ENCODE measurements around the gene ZC3H11A. TPM values are rescaled to one million over a fixed set of nuclear protein-coding genes. Genes with fewer than 3 reads are reported as not detected.

The ZC3H11A gene
- total RNA-seq, 1 experiment from 2014 or later, result 75.2 TPM

- TF ChIP-seq NFATC4 (CRISPR knock-in tag; IDR thresholded peaks at IDR 0.05) (no peak), ZNF532 (CRISPR knock-in tag; IDR thresholded peaks at IDR 0.05; ENCODE audit: borderline replicate concordance) (no peak), ZBTB43 (CRISPR knock-in tag; IDR thresholded peaks at IDR 0.05) (no peak), SP1 (CRISPR knock-in tag; conservative IDR thresholded peaks at IDR 0.05) (no peak), RORB (CRISPR knock-in tag; IDR thresholded peaks at IDR 0.05) (no peak), ZBTB21 (CRISPR knock-in tag; IDR thresholded peaks at IDR 0.05; ENCODE audit: borderline replicate concordance) (no peak), STAT6 (CRISPR knock-in tag; conservative IDR thresholded peaks at IDR 0.05; ENCODE audit: low read depth) (no peak), HMGXB4 (CRISPR knock-in tag; IDR thresholded peaks at IDR 0.05) (no peak), ATF6 (CRISPR knock-in tag; IDR thresholded peaks at IDR 0.05) (no peak), ELF4 (CRISPR knock-in tag; IDR thresholded peaks at IDR 0.05; ENCODE audit: low read depth) (no peak), NR1H2 (CRISPR knock-in tag; IDR thresholded peaks at IDR 0.05) (no peak)
Measured at GRCh38 chr1:203778146-203778545, 17.3 kb upstream of the ZC3H11A start (continued).

GRCh38 chr1:203778789-203779188 is 16.6 kb upstream of the ZC3H11A start:
- no peak for ATAC-seq
- no peak overlapping the region for H3K27ac Mint-ChIP-seq
- POLR2A ChIA-PET, result no interaction called here
- TF ChIP-seq ZNF232 (CRISPR knock-in tag; IDR thresholded peaks at IDR 0.05) (no peak), USF2 (CRISPR knock-in tag; IDR thresholded peaks at IDR 0.05) (no peak), NR1H2 (CRISPR knock-in tag; IDR thresholded peaks at IDR 0.05) (no peak), NFYB (CRISPR knock-in tag; conservative IDR thresholded peaks at IDR 0.05; ENCODE audit: low read depth) (no peak), ZNF512 (CRISPR knock-in tag; IDR thresholded peaks at IDR 0.05; ENCODE audit: borderline replicate concordance) (no peak), IRF1 (CRISPR knock-in tag; IDR thresholded peaks at IDR 0.05) (no peak), ZNF121 (CRISPR knock-in tag; IDR thresholded peaks at IDR 0.05) (no peak), ATF1 (CRISPR knock-in tag; IDR thresholded peaks at IDR 0.05) (no peak), FOXJ3 (CRISPR knock-in tag; IDR thresholded peaks at IDR 0.05; ENCODE audit: borderline replicate concordance) (no peak), GRHL2 (CRISPR knock-in tag; IDR thresholded peaks at IDR 0.05; ENCODE audit: insufficient replicate concordance, severe bottlenecking) (no peak)

More at GRCh38 chr1:203778789-203779188, 16.6 kb upstream of the ZC3H11A start:
- H3K4me3 Mint-ChIP-seq, result no peak overlapping the region
- no peak for DNase-seq (ENCODE audit: low spot score)
- CTCF ChIA-PET, result no interaction called here
- no peaks in the 10 kb centered on the region; the same call in 1 of the 2 replicates for H3K27me3 Mint-ChIP-seq (ENCODE audit: low read depth)
- peaks cover 5% of the 10 kb centered on the region for H3K4me1 Mint-ChIP-seq
- H3K9me3 Mint-ChIP-seq, result no peaks in the 10 kb centered on the region
- no peaks in the 10 kb centered on the region for H3K36me3 Mint-ChIP-seq

All from WTC11 (cell line).